Karpas-422 (cell line): ENCODE data around the gene RABL2B. TPM values are rescaled to one million over a fixed set of nuclear protein-coding genes. Genes with fewer than 3 reads are reported as not detected.
"Not testable (repeated sequence)": the region's sequence is repeated elsewhere in the genome, so short reads cannot be mapped to it uniquely, and the experiment has no call there.

ENCODE experiments used
- DNase-seq: peaks from one replicate; pipeline ENCODE4 v3.0.0-alpha.2; 2015
- H2AFZ ChIP-seq: fragments of 200-600 bp; sonication (generic); 2 replicates; pipeline ENCODE4 v1.6.1; 2014; ENCODE audit warnings: antibody characterized with exemption, low read length, mixed read lengths
- H3K27ac ChIP-seq: fragments of 200-600 bp; sonication (generic); 2 replicates; pipeline ENCODE4 v1.5.1; 2014; ENCODE audit warnings: mild to moderate bottlenecking, low read length, moderate library complexity
- H3K27me3 ChIP-seq: fragments of 200-600 bp; sonication (generic); 2 replicates; pipeline ENCODE4 v1.6.1; 2014; ENCODE audit warnings: low read length, mixed read lengths
- H3K36me3 ChIP-seq: fragments of 200-600 bp; sonication (generic); 2 replicates; pipeline ENCODE4 v1.6.1; 2014; ENCODE audit warnings: low read length, mixed read lengths; ENCODE audit not compliant: insufficient read depth
- H3K4me1 ChIP-seq: fragments of 200-600 bp; sonication (generic); 2 replicates; pipeline ENCODE4 v1.6.1; 2014; ENCODE audit warnings: mild to moderate bottlenecking, low read length, mixed read lengths
- H3K4me2 ChIP-seq: fragments of 200-600 bp; sonication (generic); 2 replicates; pipeline ENCODE4 v1.6.1; 2014; ENCODE audit warnings: low read length, low read depth, mild to moderate bottlenecking; ENCODE audit not compliant: poor library complexity, severe bottlenecking
- H3K4me3 ChIP-seq: fragments of 200-600 bp; sonication (generic); 2 replicates; pipeline ENCODE4 v1.5.1; 2014; ENCODE audit warnings: mild to moderate bottlenecking, antibody characterized with exemption, low read length, mixed read lengths
- H3K79me2 ChIP-seq: fragments of 200-600 bp; sonication (generic); 2 replicates; pipeline ENCODE4 v1.6.1; 2014; ENCODE audit warnings: mild to moderate bottlenecking, low read length, mixed read lengths
- H3K9ac ChIP-seq: fragments of 200-600 bp; sonication (generic); 2 replicates; pipeline ENCODE4 v1.6.0; 2014; ENCODE audit warnings: low read length
- H3K9me2 ChIP-seq: fragments of 200-600 bp; sonication (generic), shearing (Covaris generic); replicated peaks from 2 replicates; pipeline ENCODE4 v1.6.0; 2014; ENCODE audit warnings: mild to moderate bottlenecking, low read length, moderate library complexity; ENCODE audit not compliant: insufficient read depth
- H3K9me3 ChIP-seq: fragments of 300-700, 200-600 bp; sonication (generic); 2 replicates; pipeline ENCODE4 v1.6.1; 2014; ENCODE audit warnings: low read length, mixed read lengths
- H4K20me1 ChIP-seq: fragments of 200-600 bp; sonication (generic); 2 replicates; pipeline ENCODE4 v1.6.1; 2014; ENCODE audit warnings: mild to moderate bottlenecking, antibody characterized with exemption, low read length, low read depth; ENCODE audit not compliant: insufficient read depth
- total RNA-seq: library from RNA; depleted of rRNA; stranded (reverse); fragments of >200 nt; shearing (Covaris generic); gene quantifications from 2 replicates; pipeline ENCODE4 v1.2.3, GENCODE V29; 2014; ENCODE audit warnings: low replicate concordance

RABL2B gene
- total RNA-seq, 1 experiment from 2014 or later: 26.8 TPM

DNA sequence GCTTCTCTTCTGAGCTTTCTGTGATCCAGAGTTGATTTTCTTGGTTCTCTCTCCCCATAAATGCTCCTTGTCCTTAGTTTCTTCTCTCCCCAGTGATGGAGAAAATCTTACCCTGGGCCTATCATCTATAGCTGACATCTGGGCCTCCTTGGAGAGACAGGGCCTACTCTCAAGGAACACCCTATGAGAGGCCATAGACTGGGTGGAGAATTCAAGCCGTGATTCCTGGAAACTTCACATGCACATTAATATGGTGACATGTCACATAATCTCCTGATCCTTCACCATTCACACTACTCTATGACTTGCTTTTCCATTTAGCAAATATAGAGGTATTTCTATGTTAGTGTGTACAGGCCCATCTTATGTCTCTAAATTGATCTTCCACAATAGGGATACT lies 35.9 kb downstream of the RABL2B start:
- H3K4me1 ChIP-seq: peaks cover 15% of the 10 kb centered on the region
- DNase-seq: not testable (repeated sequence)

DNA sequence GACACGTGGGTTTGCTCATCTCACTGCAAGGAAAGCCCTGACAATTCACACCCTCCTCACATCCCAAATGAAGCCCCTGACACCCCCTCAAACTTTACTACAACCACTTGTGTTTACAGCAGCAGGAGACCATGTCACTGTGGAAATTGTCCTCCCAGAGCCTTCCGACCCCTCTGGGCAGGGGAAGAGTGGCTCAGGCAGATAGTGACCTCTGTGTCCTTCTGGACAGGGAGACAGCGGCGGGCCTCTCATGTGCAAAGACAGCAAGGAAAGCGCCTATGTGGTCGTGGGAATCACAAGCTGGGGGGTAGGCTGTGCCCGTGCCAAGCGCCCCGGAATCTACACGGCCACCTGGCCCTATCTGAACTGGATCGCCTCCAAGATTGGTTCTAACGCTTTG lies 39.0 kb downstream of the RABL2B start:
- not testable (repeated sequence) for H3K27me3 ChIP-seq, H3K9ac ChIP-seq, H3K9me2 ChIP-seq, H3K9me3 ChIP-seq, H2AFZ ChIP-seq, H3K79me2 ChIP-seq, H3K27ac ChIP-seq, H4K20me1 ChIP-seq, H3K36me3 ChIP-seq, H3K4me3 ChIP-seq, DNase-seq, H3K4me2 ChIP-seq
- peaks cover 23% of the 10 kb centered on the region for H3K4me1 ChIP-seq

More for the DNA sequence above, 35.9 kb downstream of the RABL2B start:
- H4K20me1 ChIP-seq, H3K27me3 ChIP-seq, H3K79me2 ChIP-seq, H3K36me3 ChIP-seq, H3K4me2 ChIP-seq, H3K27ac ChIP-seq, H3K9me3 ChIP-seq, H3K9me2 ChIP-seq, H3K4me3 ChIP-seq, H2AFZ ChIP-seq, H3K9ac ChIP-seq: not testable (repeated sequence)

DNA sequence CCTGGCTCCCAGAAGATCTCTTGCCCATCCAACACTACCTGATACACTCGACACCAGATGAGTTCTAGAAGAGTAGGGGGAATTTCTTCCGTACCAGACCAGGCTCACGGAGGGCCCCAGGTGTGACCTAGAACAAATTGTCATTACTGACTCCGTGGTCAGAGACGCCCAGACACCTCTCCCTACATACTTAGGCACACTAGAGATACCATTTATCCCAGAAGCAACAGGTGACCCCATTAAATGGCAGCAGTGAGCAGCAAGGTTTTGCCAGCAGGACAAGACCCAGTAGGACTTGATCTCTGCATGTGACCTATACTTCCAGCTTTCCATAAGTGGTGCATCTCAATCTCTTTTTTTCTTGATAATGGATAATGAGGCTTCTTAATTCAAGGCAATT lies 42.7 kb downstream of the RABL2B start:
- not testable (repeated sequence) for DNase-seq, H3K79me2 ChIP-seq, H3K36me3 ChIP-seq, H3K9me3 ChIP-seq, H3K9me2 ChIP-seq, H3K4me2 ChIP-seq, H3K27me3 ChIP-seq, H3K27ac ChIP-seq, H3K4me3 ChIP-seq, H3K9ac ChIP-seq, H2AFZ ChIP-seq, H4K20me1 ChIP-seq
- H3K4me1 ChIP-seq: peaks cover 18% of the 10 kb centered on the region

DNA sequence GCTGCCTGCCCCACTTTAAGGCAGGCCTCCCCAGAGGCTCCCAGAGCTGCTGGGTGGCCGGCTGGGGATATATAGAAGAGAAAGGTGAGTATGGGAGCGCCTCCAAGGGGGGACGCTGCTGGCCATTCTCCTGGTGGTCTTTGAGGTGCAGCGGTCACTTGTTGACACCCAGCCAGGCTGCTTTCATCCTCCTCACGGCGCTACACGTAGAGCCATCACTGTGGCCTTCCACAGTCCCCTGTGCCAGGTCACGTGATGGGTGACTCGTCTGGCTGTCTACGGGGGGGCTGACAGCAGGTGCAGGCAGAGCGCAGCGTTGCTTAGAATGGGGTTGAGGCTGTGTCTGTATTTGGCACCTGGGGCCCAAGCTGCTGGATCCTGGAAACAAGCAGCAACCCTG lies 43.5 kb downstream of the RABL2B start:
- Histone ChIP-seq H3K36me3 (no peaks in the 10 kb centered on the region), H4K20me1 (no peaks in the 10 kb centered on the region), H3K9ac (no peak overlapping the region; the same call in 1 of the 2 replicates), H3K27me3 (no peaks in the 10 kb centered on the region), H3K79me2 (no peaks in the 10 kb centered on the region), H3K4me3 (no peak overlapping the region), H3K27ac (no peak overlapping the region), H3K4me2 (no peak overlapping the region), H2AFZ (no peak overlapping the region), H3K4me1 (peaks cover 14% of the 10 kb centered on the region), H3K9me2 (no peaks in the 10 kb centered on the region), H3K9me3 (no peaks in the 10 kb centered on the region)
- DNase-seq: no peak

DNA sequence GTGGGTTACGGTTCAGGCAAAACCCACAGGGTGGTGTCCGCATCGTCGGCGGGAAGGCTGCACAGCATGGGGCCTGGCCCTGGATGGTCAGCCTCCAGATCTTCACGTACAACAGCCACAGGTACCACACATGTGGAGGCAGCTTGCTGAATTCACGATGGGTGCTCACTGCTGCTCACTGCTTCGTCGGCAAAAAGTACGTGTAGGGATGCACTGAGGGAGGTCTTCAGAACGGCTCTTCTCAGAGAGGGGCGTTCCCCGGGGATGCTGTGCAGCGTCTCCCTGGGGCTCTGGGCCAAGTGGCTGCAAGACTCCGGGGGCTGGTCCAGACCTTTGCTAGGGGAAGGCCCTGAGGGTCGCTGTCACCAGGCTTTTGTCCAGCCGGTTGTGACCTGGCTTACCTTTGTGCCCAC lies 44.2 kb downstream of the RABL2B start:
- H2AFZ ChIP-seq: no peak overlapping the region
- H3K9ac ChIP-seq: no peak overlapping the region
- no peaks in the 10 kb centered on the region for H3K9me2 ChIP-seq
- H3K9me3 ChIP-seq: no peaks in the 10 kb centered on the region
- H3K27me3 ChIP-seq: no peaks in the 10 kb centered on the region
- no peaks in the 10 kb centered on the region for H4K20me1 ChIP-seq
- no peak for DNase-seq
- H3K4me1 ChIP-seq: peaks cover 14% of the 10 kb centered on the region
- no peaks in the 10 kb centered on the region for H3K79me2 ChIP-seq
- no peak overlapping the region for H3K4me2 ChIP-seq
- no peak overlapping the region for H3K27ac ChIP-seq
- H3K36me3 ChIP-seq: no peaks in the 10 kb centered on the region
- H3K4me3 ChIP-seq: no peak overlapping the region

DNA sequence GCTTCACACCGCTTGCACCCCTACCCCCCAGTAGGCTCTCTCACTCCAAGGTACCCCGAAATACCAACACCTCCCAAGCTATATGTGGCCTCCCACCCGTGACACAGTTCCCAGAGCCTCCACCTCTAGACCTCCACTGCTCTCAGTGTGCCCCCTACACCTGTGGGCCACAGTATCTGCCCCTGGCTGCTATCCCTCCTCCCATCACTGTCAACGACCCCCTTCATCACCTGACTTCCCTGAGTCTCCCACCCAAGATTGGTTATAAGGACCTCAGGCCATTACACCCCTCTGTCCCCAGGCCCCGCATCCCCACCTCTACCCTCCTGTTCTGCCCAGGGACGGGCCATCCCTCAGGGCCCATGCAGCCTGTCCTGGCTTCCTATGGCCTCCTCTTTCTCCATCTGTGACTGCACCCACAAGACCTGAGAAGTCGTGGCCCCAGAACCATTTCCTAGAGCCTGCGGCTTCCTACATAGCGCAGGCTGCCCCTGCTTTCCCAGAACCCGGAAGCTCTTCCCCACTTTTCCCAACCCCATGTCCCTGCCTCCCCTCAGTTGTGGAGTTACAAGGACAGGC lies 44.7 kb downstream of the RABL2B start:
- Histone ChIP-seq H3K4me2 (no peak overlapping the region), H3K9me3 (no peaks in the 10 kb centered on the region), H3K79me2 (no peaks in the 10 kb centered on the region), H3K27me3 (no peaks in the 10 kb centered on the region), H3K9ac (no peak overlapping the region), H4K20me1 (no peaks in the 10 kb centered on the region), H2AFZ (no peak overlapping the region), H3K36me3 (no peaks in the 10 kb centered on the region), H3K4me3 (no peak overlapping the region), H3K27ac (no peak overlapping the region), H3K9me2 (no peaks in the 10 kb centered on the region), H3K4me1 (peaks cover 14% of the 10 kb centered on the region)
- DNase-seq: no peak

DNA sequence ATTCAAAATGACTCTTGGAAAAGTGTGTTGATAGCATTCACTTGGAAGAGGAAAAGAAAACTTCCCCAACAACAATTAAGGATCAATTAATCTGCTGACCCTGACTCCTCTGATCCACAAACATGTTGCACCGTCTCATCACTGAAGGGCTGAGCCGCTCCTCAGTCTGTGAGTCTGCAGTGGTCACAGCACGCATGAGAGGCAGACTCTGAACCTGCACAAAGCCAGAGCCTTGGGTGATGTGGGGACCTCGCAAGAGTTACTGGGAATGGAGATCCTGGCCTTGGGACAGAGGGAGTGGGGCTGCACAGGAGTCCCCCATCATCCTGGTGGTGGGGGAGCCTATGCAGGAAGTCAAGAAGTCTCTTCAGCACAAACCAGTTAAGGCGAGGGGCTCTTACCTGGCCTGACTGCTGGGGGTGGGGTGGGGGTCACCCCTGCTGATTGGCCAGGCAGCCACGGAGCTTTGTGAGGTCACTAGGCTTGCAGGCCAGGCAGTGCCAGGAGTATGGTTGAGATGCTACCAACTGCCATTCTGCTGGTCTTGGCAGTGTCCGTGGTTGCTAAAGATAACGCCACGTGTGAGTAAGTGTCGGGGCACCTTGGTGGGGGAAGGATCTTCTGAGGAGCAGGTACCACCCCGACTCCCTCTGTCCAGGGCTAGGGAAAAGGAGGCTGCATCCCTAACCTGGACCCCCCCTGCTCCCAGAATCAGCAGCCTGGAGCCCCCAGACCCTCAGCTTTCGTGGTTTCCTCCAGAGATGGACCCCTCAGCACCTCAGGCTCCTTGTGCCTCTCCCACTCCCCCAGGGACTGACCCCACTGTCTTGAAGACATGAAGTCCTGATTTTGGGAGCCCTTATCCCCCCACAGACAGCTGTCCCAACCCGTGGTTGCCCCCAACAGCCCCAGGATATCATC lies 45.4 kb downstream of the RABL2B start, which contains the start of gene ACR:
Gene ACR (plus strand): TSS at position 477 of the 921 bp plus-strand sequence. CDS start 32 bp downstream, at position 509.
- Histone ChIP-seq H3K9ac (no peak within 1 kb of the TSS), H3K9me3 (no peaks in the 10 kb centered on the region), H3K79me2 (no peaks in the 10 kb centered on the region), H4K20me1 (no peaks in the 10 kb centered on the region), H3K27ac (no peak within 1 kb of the TSS), H3K4me1 (peaks cover 14% of the 10 kb centered on the region), H3K36me3 (no peaks in the 10 kb centered on the region), H2AFZ (no peak within 1 kb of the TSS), H3K4me3 (no peak within 1 kb of the TSS), H3K27me3 (no peaks in the 10 kb centered on the region), H3K9me2 (no peaks in the 10 kb centered on the region), H3K4me2 (no peak within 1 kb of the TSS)
- DNase-seq: no peak

DNA sequence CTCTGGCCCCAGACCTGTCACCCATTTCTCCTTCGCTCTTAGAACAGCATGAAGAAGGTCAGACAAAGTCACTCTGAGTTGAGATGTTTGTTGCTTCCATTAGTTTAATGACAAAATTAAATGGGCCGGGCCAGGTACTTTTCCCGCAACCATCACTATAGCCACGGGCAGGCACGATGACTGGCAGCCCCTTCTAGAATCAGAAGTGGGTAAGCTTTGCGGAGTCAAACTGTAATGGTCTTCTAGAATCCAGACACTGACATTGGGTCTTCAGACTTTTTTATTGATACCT lies 47.8 kb downstream of the RABL2B start:
- H3K4me1 ChIP-seq: peaks cover 30% of the 10 kb centered on the region
- H3K4me2 ChIP-seq: no peak overlapping the region
- no peak overlapping the region for H3K27ac ChIP-seq
- no peaks in the 10 kb centered on the region for H3K36me3 ChIP-seq
- H3K79me2 ChIP-seq: no peaks in the 10 kb centered on the region
- H3K4me3 ChIP-seq: no peak overlapping the region
- DNase-seq: no peak
- H4K20me1 ChIP-seq: no peaks in the 10 kb centered on the region
- no peaks in the 10 kb centered on the region for H3K9me3 ChIP-seq
- no peaks in the 10 kb centered on the region for H3K27me3 ChIP-seq
- H2AFZ ChIP-seq: no peak overlapping the region
- H3K9me2 ChIP-seq: no peaks in the 10 kb centered on the region
- no peak overlapping the region for H3K9ac ChIP-seq
